HK-2 (cell line): ENCODE results near the gene NTRK3.
A peak's percentile ranks its signal among the peaks of the same experiment; 100 is the strongest.

Experiments
- DNase-seq: peaks from one replicate; pipeline ENCODE4 v3.0.0-alpha.2; 2018; ENCODE audit not compliant: unreplicated experiment

Gene NTRK3

GRCh38 chr15:88257311-88258092 is 963 bp upstream of the NTRK3 start:
- DNase-seq, result no peak

GRCh38 chr15:88255484-88256278 is 858 bp downstream of the NTRK3 start:
- DNase-seq, result no peak

GRCh38 chr15:88255087-88255483 is 1.5 kb downstream of the NTRK3 start:
- DNase-seq, result no peak

GRCh38 chr15:88252441-88252840 is 4.1 kb downstream of the NTRK3 start:
- DNase-seq, result no peak

- no peak for DNase-seq
These were observed 5.7 kb downstream of the NTRK3 start for GRCh38 chr15:88250826-88251225.

GRCh38 chr15:88249220-88249619 is 7.3 kb downstream of the NTRK3 start:
- no peak for DNase-seq

- DNase-seq, result no peak
These were observed 8.6 kb downstream of the NTRK3 start for GRCh38 chr15:88247914-88248313.

GRCh38 chr15:88246666-88247446 is 9.7 kb downstream of the NTRK3 start:
- DNase-seq, result peak; percentile 65

GRCh38 chr15:88246081-88246480 is 10.5 kb downstream of the NTRK3 start:
- no peak for DNase-seq

GRCh38 chr15:88243895-88244787 is 12.4 kb downstream of the NTRK3 start:
- DNase-seq, result no peak

GRCh38 chr15:88242586-88243555 is 13.7 kb downstream of the NTRK3 start:
- DNase-seq, result no peak

GRCh38 chr15:88241461-88241860 is 15.1 kb downstream of the NTRK3 start:
- no peak for DNase-seq

GRCh38 chr15:88241060-88241459 is 15.5 kb downstream of the NTRK3 start:
- no peak for DNase-seq

- DNase-seq, result no peak
These were observed 16.9 kb downstream of the NTRK3 start for GRCh38 chr15:88239594-88239993.

GRCh38 chr15:88238618-88239430 is 17.7 kb downstream of the NTRK3 start:
- no peak for DNase-seq

- no peak for DNase-seq
These were observed 21.8 kb downstream of the NTRK3 start for GRCh38 chr15:88234711-88235110.

- DNase-seq, result no peak
These were observed 22.6 kb downstream of the NTRK3 start for GRCh38 chr15:88233921-88234320.

GRCh38 chr15:88232771-88233201 is 23.8 kb downstream of the NTRK3 start:
- no peak for DNase-seq
